HepG2 (cell line): ENCODE data around the gene PLA2G2A. TPM values are rescaled to one million over a fixed set of nuclear protein-coding genes. Genes with fewer than 3 reads are reported as not detected.

Experiments used
- ADNP ChIP-seq: sonication (generic); formaldehyde crosslinking; IDR thresholded peaks from 2 replicates; pipeline ENCODE4 v1.4.0; 2020; ENCODE audit warnings: missing genetic modification reagents
- ARHGAP35 ChIP-seq: sonication (generic); formaldehyde crosslinking; IDR thresholded peaks from 2 replicates; pipeline ENCODE4 v1.9.0; 2022; ENCODE audit warnings: mild to moderate bottlenecking, inconsistent platforms, moderate library complexity, missing genetic modification reagents, borderline replicate concordance
- BHLHE40 ChIP-seq: IDR thresholded peaks from 2 replicates; pipeline ENCODE4 v1.6.1; 2011; ENCODE audit warnings: low read length, improper control_type of control experiment
- CENPX ChIP-seq: sonication (generic); formaldehyde crosslinking; IDR thresholded peaks from 2 replicates; pipeline ENCODE4 v1.9.0; 2021; ENCODE audit warnings: mild to moderate bottlenecking, missing genetic modification reagents, moderate library complexity
- ETV5 ChIP-seq: IDR thresholded peaks from 2 replicates; pipeline ENCODE4 v1.6.1; 2018; ENCODE audit warnings: missing biosample characterization, missing genetic modification reagents, inconsistent platforms, borderline replicate concordance
- FOXJ3 ChIP-seq: sonication (generic); formaldehyde crosslinking; IDR thresholded peaks from 2 replicates; pipeline ENCODE4 v1.4.0; 2020; ENCODE audit warnings: missing genetic modification reagents, mild to moderate bottlenecking, borderline replicate concordance
- HMGA1 ChIP-seq: sonication (generic); formaldehyde crosslinking; conservative IDR thresholded peaks from 2 replicates; pipeline ENCODE4 v1.4.0; 2020; ENCODE audit warnings: missing genetic modification reagents
- HNRNPL ChIP-seq: fragments of 200-400 bp; formaldehyde crosslinking; IDR thresholded peaks from 2 replicates; pipeline ENCODE4 v1.6.1; 2017; ENCODE audit warnings: mild to moderate bottlenecking, low read depth, low read length
- HNRNPLL ChIP-seq: fragments of 200-400 bp; formaldehyde crosslinking; IDR thresholded peaks from 2 replicates; pipeline ENCODE4 v1.6.1; 2017; ENCODE audit warnings: mild to moderate bottlenecking, low read depth, low read length; ENCODE audit not compliant: poor library complexity, severe bottlenecking
- KLF12 ChIP-seq: sonication (generic); formaldehyde crosslinking; IDR thresholded peaks from 2 replicates; pipeline ENCODE4 v1.4.0; 2020; ENCODE audit warnings: missing genetic modification reagents, borderline replicate concordance
- KMT2A ChIP-seq: sonication (generic); formaldehyde crosslinking; IDR thresholded peaks from 2 replicates; pipeline ENCODE4 v1.4.0; 2020; ENCODE audit warnings: missing genetic modification reagents
- NFE2L1 ChIP-seq: sonication (generic); formaldehyde crosslinking; IDR thresholded peaks from 2 replicates; pipeline ENCODE4 v1.4.0; 2020; ENCODE audit warnings: missing genetic modification reagents, mild to moderate bottlenecking, borderline replicate concordance
- NFIB ChIP-seq: sonication (generic); formaldehyde crosslinking; IDR thresholded peaks from 2 replicates; pipeline ENCODE4 v1.9.0; 2021; ENCODE audit warnings: missing genetic modification reagents, mild to moderate bottlenecking, borderline replicate concordance
- NRL ChIP-seq: sonication (generic); formaldehyde crosslinking; IDR thresholded peaks from 2 replicates; pipeline ENCODE4 v1.5.0; 2020; ENCODE audit warnings: missing genetic modification reagents, mild to moderate bottlenecking, moderate library complexity, borderline replicate concordance
- PHF8 ChIP-seq: sonication (generic); formaldehyde crosslinking; IDR thresholded peaks from 2 replicates; pipeline ENCODE4 v1.5.0; 2020; ENCODE audit warnings: missing genetic modification reagents
- RARA ChIP-seq: IDR thresholded peaks from 2 replicates; pipeline ENCODE4 v1.6.1; 2016; ENCODE audit warnings: missing genetic modification reagents, missing compliant biosample characterization
- SMARCC2 ChIP-seq: fragments of 450-650 bp; IDR thresholded peaks from 2 replicates; pipeline ENCODE4 v1.6.1; 2017; ENCODE audit warnings: antibody characterized with exemption, mild to moderate bottlenecking
- SP1 ChIP-seq, 2 experiments: fragments of 450-650 bp in 1 of 2; sonication (generic) in 1 of 2; formaldehyde crosslinking in 1 of 2; IDR thresholded peaks; 2 replicates each; pipeline versions ENCODE4 v1.4.0 to v1.6.1; 2016 to 2020; ENCODE audit warnings: missing genetic modification reagents in 1 of 2
- SRSF4 ChIP-seq: fragments of 200-400 bp; formaldehyde crosslinking; IDR thresholded peaks from one replicate; pipeline ENCODE4 v1.6.1; 2018; ENCODE audit warnings: mild to moderate bottlenecking, low read depth, low read length, moderate library complexity; ENCODE audit not compliant: poor library complexity, severe bottlenecking
- TBX3 ChIP-seq: fragments of 450-650 bp; IDR thresholded peaks from 2 replicates; pipeline ENCODE4 v1.6.1; 2017; ENCODE audit warnings: antibody characterized with exemption, mild to moderate bottlenecking, inconsistent platforms, borderline replicate concordance
- TEAD3 ChIP-seq: optimal IDR thresholded peaks from 2 replicates; pipeline ENCODE3; 2016; ENCODE audit warnings: borderline replicate concordance
- THRA ChIP-seq: sonication (generic); formaldehyde crosslinking; IDR thresholded peaks from 2 replicates; pipeline ENCODE4 v1.4.0; 2020; ENCODE audit warnings: missing genetic modification reagents, borderline replicate concordance
- U2AF1 ChIP-seq: fragments of 200-400 bp; formaldehyde crosslinking; optimal IDR thresholded peaks from 2 replicates; pipeline ENCODE3; 2017; ENCODE audit warnings: mild to moderate bottlenecking, low read depth, low read length
- ZNF24 ChIP-seq: fragments of 450-650 bp; IDR thresholded peaks from 2 replicates; pipeline ENCODE4 v1.6.1; 2017; ENCODE audit warnings: antibody characterized with exemption, mild to moderate bottlenecking
- ZNF296 ChIP-seq: sonication (generic); formaldehyde crosslinking; conservative IDR thresholded peaks from 2 replicates; pipeline ENCODE4 v1.5.0; 2020; ENCODE audit warnings: mild to moderate bottlenecking, missing genetic modification reagents
- ZSCAN25 ChIP-seq: sonication (generic); formaldehyde crosslinking; IDR thresholded peaks from 2 replicates; pipeline ENCODE4 v1.8.0; 2022; ENCODE audit warnings: mild to moderate bottlenecking, missing genetic modification reagents
- polyA plus RNA-seq, 8 experiments: library from polyadenylated mRNA; depleted of rRNA in 3 of 8; stranded (reverse) in 7 of 8; unstranded in 1 of 8; fragments of >200 nt; fragmentation: Illumina TruSeq in 4 of 8; extraction: Trizol in 4 of 8; gene quantifications; 2 replicates each; pipeline versions ENCODE4 v1.2.1 to v1.2.3, GENCODE V29; 2011 to 2016; ENCODE audit warnings: low read depth in 4 of 8, missing spikeins in 1 of 8, mixed read lengths in 1 of 8; ENCODE audit not compliant: insufficient read depth in 1 of 8
- total RNA-seq, 5 experiments: library from RNA; depleted of rRNA; stranded (reverse); fragments of >200 nt; fragmentation: Illumina TruSeq; extraction: Trizol; gene quantifications; 2 replicates each; pipeline ENCODE4 v1.2.3, GENCODE V29; 2016; ENCODE audit warnings: low read depth in 1 of 5
- TF ChIP-seq, protein P1 (sequence below): sonication (generic); formaldehyde crosslinking; IDR thresholded peaks from 2 replicates; pipeline ENCODE4 v1.4.0; 2020; ENCODE audit warnings: missing genetic modification reagents

PLA2G2A gene
- total and polyA plus RNA-seq, 2 of the 13 experiments (the other 11 are each of a cell fraction or from before 2014, with no cell fraction given): 0.35 to 30.3 TPM

DNA sequence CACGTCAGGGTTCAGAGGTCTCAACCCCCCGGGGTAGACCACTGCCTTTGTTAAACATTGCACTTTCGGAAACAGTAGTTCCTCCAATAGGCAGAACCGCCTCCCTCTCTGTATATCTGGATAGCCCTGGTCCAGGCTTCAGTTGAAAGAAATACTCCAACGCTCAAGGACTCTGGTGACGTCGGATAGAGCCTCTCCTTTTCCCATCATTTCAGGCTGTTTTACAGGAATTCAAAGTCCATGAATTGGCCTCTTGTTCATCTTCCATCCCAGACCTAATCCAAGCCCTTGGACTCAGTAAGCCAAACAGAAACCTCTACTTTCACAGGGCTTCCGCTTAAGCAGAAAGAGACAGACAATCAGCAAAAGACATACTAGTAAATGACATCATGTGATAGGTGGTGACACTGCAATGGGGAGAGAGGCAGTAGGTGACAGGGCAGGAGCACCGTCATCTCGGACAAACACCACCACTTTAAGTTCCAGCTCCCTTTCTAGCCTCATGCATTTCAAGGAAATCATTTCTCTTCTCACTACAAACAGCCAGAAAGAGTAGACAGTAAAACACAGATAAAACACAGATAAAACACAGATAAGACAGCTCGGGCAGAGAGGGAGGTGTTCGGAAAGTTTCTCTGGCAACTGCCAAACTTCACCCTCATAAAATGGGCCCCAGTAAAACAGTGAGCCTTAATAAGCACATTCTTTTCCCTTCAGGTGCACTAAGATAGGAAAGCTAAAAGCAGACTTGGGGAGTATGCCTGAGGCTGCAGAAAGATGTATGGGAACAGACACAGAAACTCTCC lies 2.3 kb upstream of the PLA2G2A start (continued):
- TF ChIP-seq NFIB (CRISPR knock-in tag) (no peak), SMARCC2 (no peak), RARA (CRISPR knock-in tag) (peak; percentile 75), TEAD3 (CRISPR knock-in tag) (no peak), HMGA1 (no peak), ARHGAP35 (no peak), PHF8 (no peak), NRL (CRISPR knock-in tag) (no peak), NFE2L1 (CRISPR knock-in tag) (no peak), BHLHE40 (no peak), U2AF1 (no peak), KLF12 (CRISPR knock-in tag) (no peak), ETV5 (no peak), CENPX (no peak), SRSF4 (no peak), ADNP (no peak), TBX3 (no peak), KMT2A (CRISPR knock-in tag) (no peak), THRA (peak; percentile 33; the same call in 1 of the 2 replicates), ZNF296 (CRISPR knock-in tag) (no peak), SP1 (IDR thresholded peaks at IDR 0.05) (no peak), SP1 (CRISPR knock-in tag; IDR thresholded peaks at IDR 0.05) (no peak), FOXJ3 (no peak), HNRNPLL (no peak), HNRNPL (no peak), ZSCAN25 (CRISPR knock-in tag) (no peak; the same call in 1 of the 2 replicates), ZNF24 (no peak)
- TF ChIP-seq, protein P1, sequence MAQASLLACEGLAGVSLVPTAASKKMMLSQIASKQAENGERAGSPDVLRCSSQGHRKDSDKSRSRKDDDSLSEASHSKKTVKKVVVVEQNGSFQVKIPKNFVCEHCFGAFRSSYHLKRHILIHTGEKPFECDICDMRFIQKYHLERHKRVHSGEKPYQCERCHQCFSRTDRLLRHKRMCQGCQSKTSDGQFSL: no peak
